Occipital lobe (tissue), 3 donors: Measurements from ENCODE around the gene MDP1. TPM values are rescaled to one million over a fixed set of nuclear protein-coding genes. Genes with fewer than 3 reads are reported as not detected.

Source experiments
- DNase-seq: peaks from one replicate; lab custom pipeline; 2025; lab: John Stamatoyannopoulos, UW
- small RNA-seq: library from RNA; depleted of rRNA; stranded (forward); fragments of <200 nt; gene quantifications from one replicate; pipeline ENCODE3, GENCODE V24; 2014
- total RNA-seq: library from RNA; depleted of rRNA; stranded (reverse); fragments of >200 nt; gene quantifications from one replicate; pipeline ENCODE4 v1.2.3, GENCODE V29; 2014

The MDP1 gene
- total RNA-seq, 1 donor from 2014 or later: 15.6 TPM

- DNase-seq: no peak
These were observed 34.3 kb downstream of the MDP1 start for GRCh38 chr14:24181371-24182077.

- DNase-seq: peak; percentile 47
These were observed 35.7 kb downstream of the MDP1 start for GRCh38 chr14:24179961-24180796.

DNA sequence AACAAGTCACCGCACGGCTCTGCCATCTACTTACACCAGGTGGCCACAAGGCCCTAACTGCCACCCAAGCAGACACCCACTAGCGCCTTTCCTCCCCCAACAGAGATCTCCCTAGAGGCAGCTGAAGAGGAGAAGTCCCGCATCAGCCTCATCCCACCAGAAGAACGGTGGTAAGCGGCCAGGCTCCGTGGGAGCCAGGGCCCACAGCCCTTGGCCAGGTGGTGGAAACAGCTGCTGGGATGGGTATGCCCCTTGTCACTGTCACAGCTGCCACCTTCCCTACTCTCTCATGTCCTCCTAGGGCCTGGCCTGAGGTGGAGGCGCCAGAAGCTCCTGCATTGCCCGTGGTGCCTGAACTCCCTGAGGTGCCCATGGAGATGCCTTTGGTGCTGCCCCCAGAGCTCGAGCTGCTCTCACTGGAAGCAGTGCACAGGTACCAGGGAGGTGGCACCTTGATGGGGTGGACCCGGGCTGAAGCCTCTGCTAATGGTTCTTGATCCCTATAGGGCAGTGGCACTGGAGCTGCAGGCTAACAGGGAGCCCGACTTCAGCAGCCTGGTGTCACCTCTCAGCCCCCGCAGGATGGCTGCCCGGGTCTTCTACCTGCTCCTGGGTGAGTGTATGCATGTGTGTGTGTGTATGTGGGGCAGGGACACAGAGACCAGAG is 36.4 kb downstream of the MDP1 start:
- DNase-seq: no peak

DNA sequence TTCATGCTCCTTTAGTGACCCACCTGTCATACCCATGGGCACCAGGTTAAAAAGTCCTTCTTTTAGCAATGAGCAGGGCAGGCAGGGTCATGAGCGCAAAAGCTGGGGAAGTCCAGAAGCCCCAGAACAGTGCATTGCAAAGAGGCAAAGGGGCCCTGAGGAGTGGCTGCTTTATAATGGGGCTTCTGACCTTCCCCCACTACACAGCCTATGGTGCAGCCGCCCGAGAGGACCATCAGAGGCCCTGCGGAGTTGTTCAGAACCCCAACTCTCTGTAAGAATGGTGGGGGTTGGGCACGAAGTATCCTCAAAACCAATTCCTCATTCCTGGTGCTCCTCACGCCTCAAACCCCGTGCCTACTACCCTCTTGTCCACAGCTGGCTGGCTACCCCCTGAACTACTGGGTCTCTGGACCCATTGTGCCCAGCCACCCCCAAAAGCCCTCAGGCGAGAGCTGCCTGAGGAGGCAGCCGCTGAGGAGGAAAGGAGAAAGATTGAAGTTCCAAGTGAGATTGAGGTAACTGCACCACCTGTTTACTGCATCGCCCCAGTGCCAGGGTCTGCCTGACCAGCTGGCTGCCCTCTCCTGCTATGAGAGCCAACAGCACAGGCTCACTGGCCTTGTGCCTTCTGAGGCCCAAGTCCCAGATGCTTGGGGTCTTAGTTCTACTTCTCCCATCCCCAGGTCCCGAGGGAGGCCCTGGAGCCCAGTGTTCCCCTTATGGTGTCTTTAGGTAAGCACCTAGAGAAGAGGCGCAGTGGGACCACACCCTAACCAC is 37.3 kb downstream of the MDP1 start:
- no peak for DNase-seq

DNA sequence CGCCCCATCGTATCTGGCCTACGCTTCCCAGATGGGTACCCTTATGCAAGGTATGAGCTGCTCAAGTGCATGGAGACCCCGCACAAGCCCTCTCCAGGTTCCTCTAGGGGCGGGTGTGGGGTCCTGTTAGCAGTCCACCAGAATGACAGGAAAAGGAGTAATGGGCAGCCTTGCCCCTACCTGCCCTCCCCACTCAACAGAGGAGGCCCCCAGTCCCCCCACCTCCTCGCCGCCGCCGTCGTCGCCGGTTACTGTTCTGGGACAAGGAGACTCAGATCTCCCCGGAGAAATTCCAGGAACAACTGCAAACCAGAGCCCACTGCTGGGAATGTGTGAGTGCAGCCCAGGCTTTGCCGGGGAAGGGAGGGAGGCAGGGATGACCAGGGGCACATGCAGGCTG is 38.0 kb downstream of the MDP1 start:
- DNase-seq: no peak

- DNase-seq: no peak
These were observed 38.6 kb downstream of the MDP1 start for GRCh38 chr14:24177041-24177825.

DNA sequence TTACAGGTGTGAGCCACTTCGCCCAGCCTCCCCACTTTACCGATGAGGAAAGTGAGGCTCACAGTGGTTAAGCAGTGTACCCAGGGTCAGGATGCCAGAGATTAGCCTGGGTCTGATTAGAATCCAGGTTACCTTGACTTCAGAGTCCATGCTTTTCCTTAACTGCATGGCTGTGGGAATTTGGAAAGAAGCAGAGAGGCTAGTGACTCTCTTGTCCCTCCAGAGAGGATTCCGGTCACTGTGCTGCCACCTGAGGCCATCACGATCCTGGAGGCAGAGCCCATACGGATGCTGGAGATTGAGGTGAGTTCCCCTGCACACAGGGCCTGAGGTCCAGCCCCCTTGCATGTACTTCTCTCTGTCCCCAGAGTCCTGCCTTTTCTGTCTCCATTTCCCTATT is 39.3 kb downstream of the MDP1 start:
- DNase-seq: no peak

DNA sequence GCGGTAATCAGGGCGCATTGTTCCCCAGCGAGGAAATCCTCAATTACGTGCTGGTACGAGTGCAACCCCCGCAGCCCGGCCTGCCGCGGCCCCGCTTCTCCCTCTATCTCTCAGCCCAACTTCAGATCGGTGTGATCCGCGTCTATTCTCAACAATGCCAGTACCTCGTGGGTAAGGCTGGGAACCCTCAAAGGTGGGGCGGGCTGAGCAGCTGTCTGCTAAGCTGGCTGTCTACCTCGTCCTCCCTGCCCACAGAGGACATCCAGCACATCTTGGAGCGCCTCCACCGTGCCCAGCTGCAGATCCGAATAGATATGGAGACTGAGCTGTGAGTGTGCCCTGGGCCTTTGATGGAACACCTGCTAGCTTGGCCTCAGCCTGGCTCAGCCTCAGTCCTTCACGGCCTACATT is 43.0 kb downstream of the MDP1 start:
- DNase-seq: peak; percentile 40

DNA sequence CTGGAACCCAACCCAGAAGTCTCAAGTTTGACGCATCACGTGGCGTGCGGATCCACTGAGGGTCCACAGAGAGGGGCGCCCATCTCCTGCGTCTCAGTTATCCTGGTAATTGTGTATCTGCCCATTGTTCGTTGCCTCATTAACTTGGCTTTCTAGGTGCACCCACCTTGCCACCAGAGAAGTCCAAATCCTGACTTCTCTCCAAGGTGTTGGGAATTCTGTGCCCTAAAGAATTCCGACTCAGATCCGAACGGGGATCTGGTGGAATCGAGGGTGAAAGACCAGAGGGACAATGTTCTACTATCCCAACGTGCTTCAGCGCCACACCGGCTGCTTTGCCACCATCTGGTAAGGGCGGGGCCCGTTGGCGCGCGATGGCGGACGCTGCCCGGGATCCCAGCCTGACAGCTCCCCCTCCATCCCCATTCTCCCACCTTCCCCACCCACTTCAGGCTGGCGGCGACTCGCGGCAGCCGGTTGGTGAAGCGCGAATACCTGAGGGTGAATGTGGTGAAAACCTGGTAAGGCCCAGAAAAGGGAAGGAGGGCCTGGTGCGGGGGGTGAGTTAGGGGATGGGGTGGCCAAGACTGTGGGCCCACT is 43.5 kb downstream of the MDP1 start:
- DNase-seq: no peak

- peak; percentile 85 for DNase-seq
These were observed 44.2 kb downstream of the MDP1 start, which contains the start of gene REC8 for GRCh38 chr14:24171422-24172260. TSS of gene REC8 (plus strand) at chr14:24172080. CDS start at chr14:24172553, 473 bp downstream.

GRCh38 chr14:24167469-24168114 is 48.3 kb downstream of the MDP1 start:
- DNase-seq: no peak

DNA sequence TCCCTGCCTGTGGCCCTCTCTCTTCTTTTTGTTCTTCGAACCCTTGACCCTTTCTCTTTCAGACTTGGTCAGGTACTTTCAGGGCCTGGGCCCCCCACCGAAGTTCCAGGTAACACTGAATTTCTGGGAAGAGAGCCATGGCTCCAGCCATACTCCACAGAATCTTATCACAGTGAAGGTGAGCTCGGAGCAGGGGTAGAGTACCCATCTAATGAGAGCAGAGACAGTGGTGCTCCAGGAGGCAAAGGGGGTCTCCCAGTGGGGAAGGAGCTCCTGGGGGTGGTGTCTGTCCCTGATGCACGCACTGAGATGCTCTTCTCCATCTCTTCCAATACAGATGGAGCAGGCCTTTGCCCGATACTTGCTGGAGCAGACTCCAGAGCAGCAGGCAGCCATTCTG is 50.1 kb downstream of the MDP1 start:
- DNase-seq: no peak

- no peak for DNase-seq
These were observed 51.3 kb downstream of the MDP1 start for GRCh38 chr14:24164518-24164991.

Small RNAs within 50 kb of the gene (small RNA-seq; reads per million reads assigned to genes)
- gene AL136295.4: not detected
- not detected for gene CHMP4A
- not detected for gene IPO4
- gene IRF9: not detected
- gene MDP1: 0.15 reads per million

Other genes starting within 250 kb of the MDP1 start
- gene DHRS4L2, start 227.1 kb downstream of the MDP1 start, total RNA-seq: 1.9 TPM
- 24.2 TPM for gene CARMIL3, start 164.1 kb downstream of the MDP1 start, total RNA-seq
- 10.8 TPM for gene CPNE6, start 144.5 kb downstream of the MDP1 start, total RNA-seq
- 1.1 TPM for gene PCK2, start 121.8 kb downstream of the MDP1 start, total RNA-seq
- 60.0 TPM for gene DCAF11, start 101.3 kb downstream of the MDP1 start, total RNA-seq
- 0.94 TPM for gene NRL, start 101.1 kb downstream of the MDP1 start, total RNA-seq
- not detected for gene FITM1, start 85.4 kb downstream of the MDP1 start, total RNA-seq
- gene PSME1, start 79.9 kb downstream of the MDP1 start, total RNA-seq: 24.5 TPM
- gene EMC9, start 74.5 kb downstream of the MDP1 start, total RNA-seq: 9.5 TPM
- 26.0 TPM for gene PSME2, start 69.5 kb downstream of the MDP1 start, total RNA-seq
- 20.4 TPM for gene RNF31, start 68.6 kb downstream of the MDP1 start, total RNA-seq
- gene IRF9, start 54.8 kb downstream of the MDP1 start, total RNA-seq: 20.7 TPM
- gene REC8, start 44.0 kb downstream of the MDP1 start, total RNA-seq: 20.4 TPM
- gene IPO4, start 27.2 kb downstream of the MDP1 start, total RNA-seq: 11.7 TPM
- gene TM9SF1, start 20.6 kb downstream of the MDP1 start, total RNA-seq: 20.6 TPM
- not detected for gene TSSK4, start 10.4 kb downstream of the MDP1 start, total RNA-seq
- gene CHMP4A, start 2.6 kb downstream of the MDP1 start, total RNA-seq: 41.5 TPM
- 51.3 TPM for gene NEDD8, start 16.3 kb upstream of the MDP1 start, total RNA-seq
- 38.8 TPM for gene GMPR2, start 16.9 kb upstream of the MDP1 start, total RNA-seq
- 45.1 TPM for gene TINF2, start 26.6 kb upstream of the MDP1 start, total RNA-seq
- 0.94 TPM for gene TGM1, start 47.1 kb upstream of the MDP1 start, total RNA-seq
- gene RABGGTA, start 55.5 kb upstream of the MDP1 start, total RNA-seq: 19.5 TPM
- 4.1 TPM for gene DHRS1, start 83.7 kb upstream of the MDP1 start, total RNA-seq
- 23.7 TPM for gene NOP9, start 83.8 kb upstream of the MDP1 start, total RNA-seq
- gene CIDEB, start 91.9 kb upstream of the MDP1 start, total RNA-seq: 3.4 TPM
- gene LTB4R2, start 94.1 kb upstream of the MDP1 start, total RNA-seq: 1.4 TPM
- gene LTB4R, start 95.4 kb upstream of the MDP1 start, total RNA-seq: 1.6 TPM
- gene ADCY4, start 119.0 kb upstream of the MDP1 start, total RNA-seq: 1.4 TPM
- 0.47 TPM for gene RIPK3, start 123.9 kb upstream of the MDP1 start, total RNA-seq
- gene NFATC4, start 152.1 kb upstream of the MDP1 start, total RNA-seq: 5.1 TPM
- gene NYNRIN, start 182.9 kb upstream of the MDP1 start, total RNA-seq: 15.0 TPM
- 0.47 TPM for gene CBLN3, start 213.6 kb upstream of the MDP1 start, total RNA-seq
- 16.7 TPM for gene KHNYN, start 213.9 kb upstream of the MDP1 start, total RNA-seq
- gene SDR39U1, start 226.7 kb upstream of the MDP1 start, total RNA-seq: 17.0 TPM